HEK293T (cell line): ENCODE data around the gene LRRC55.

Source experiments
- ARNT ChIP-seq: fragments of 450-650 bp; IDR thresholded peaks from 2 replicates; pipeline ENCODE4 v1.6.1; 2017; ENCODE audit warnings: mild to moderate bottlenecking
- FOXK2 ChIP-seq: fragments of 450-650 bp; IDR thresholded peaks from 2 replicates; pipeline ENCODE4 v1.6.1; 2016; ENCODE audit warnings: mild to moderate bottlenecking
- SP1 ChIP-seq: fragments of 450-650 bp; IDR thresholded peaks from 2 replicates; pipeline ENCODE4 v1.6.1; 2017
- SUZ12 ChIP-seq: fragments of 450-650 bp; IDR thresholded peaks from 2 replicates; pipeline ENCODE4 v1.6.1; 2016; ENCODE audit warnings: mild to moderate bottlenecking

DNA sequence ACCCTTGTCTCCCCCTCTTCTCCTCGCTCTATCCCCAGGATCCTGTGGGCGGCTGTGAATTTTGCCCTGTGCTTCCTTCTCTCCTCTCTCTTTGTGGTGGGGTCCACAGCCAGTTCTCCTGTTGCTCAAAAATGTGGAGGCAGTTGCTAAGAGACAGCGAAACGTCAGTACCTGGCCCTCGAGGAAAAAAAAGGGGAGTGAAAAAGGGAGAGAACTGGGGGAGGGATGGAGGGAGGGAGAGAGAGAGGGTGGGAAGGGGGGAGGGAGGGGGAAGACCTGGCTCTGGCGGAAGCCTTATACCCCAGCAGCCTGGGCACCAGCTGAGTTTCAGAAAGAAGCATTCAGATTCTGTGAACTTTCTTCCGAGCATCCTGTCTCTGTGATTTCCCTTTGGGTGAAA, 2.1 kb upstream of the LRRC55 start:
- TF ChIP-seq FOXK2: no peak
- TF ChIP-seq ARNT: no peak
- TF ChIP-seq SUZ12: no peak
- no peak for TF ChIP-seq SP1
